NCI-H2227 treated with DMSO at 0.1 percent for 48 hours (cell line): ENCODE data around the gene AP5S1.
A peak's percentile ranks its signal among the peaks of the same experiment; 100 is the strongest.
"Not testable (repeated sequence)": the region's sequence is repeated elsewhere in the genome, so short reads cannot be mapped to it uniquely, and the experiment has no call there.

Experiments used
- DNase-seq: peaks from one replicate; lab custom pipeline; 2025; lab: John Stamatoyannopoulos, UW

The AP5S1 gene

GRCh38 chr20:3794168-3794567 is 26.2 kb upstream of the AP5S1 start:
- not testable (repeated sequence) for DNase-seq

GRCh38 chr20:3794701-3795420 is 25.5 kb upstream of the AP5S1 start:
- no peak for DNase-seq

- DNase-seq: peak; percentile 94
Observed at GRCh38 chr20:3795511-3796468, 24.6 kb upstream of the AP5S1 start, which contains the start of gene CDC25B. CDC25B (plus strand) TSS chr20:3796310; CDS start chr20:3796532, 222 bp downstream.

DNA sequence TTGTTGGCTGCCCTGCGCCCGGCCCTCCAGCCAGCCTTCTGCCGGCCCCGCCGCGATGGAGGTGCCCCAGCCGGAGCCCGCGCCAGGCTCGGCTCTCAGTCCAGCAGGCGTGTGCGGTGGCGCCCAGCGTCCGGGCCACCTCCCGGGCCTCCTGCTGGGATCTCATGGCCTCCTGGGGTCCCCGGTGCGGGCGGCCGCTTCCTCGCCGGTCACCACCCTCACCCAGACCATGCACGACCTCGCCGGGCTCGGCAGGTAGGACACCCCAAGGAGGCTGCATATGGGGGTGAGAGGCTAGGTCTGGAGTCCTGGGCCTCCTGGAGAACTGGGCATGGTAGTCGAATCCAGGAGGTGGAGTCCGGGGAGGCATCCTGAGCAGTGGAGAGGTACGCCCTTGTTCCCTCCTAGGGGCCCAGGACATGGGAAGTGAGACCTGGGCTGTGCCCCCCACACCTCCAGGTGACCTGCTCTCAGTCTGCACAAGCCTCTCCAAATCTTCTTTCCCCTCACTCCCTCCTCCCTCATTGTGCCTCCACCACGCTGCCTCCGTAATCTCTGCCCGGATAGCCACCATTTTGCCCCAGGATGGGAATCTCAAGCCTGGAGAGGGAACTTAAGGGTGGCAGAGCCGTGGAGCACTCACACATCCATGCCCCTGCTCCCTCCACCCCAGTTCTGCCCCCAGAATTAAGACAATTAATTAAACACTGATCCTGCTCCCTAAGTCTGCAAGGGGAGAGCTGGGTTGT is 23.7 kb upstream of the AP5S1 start:
- no peak for DNase-seq

DNA sequence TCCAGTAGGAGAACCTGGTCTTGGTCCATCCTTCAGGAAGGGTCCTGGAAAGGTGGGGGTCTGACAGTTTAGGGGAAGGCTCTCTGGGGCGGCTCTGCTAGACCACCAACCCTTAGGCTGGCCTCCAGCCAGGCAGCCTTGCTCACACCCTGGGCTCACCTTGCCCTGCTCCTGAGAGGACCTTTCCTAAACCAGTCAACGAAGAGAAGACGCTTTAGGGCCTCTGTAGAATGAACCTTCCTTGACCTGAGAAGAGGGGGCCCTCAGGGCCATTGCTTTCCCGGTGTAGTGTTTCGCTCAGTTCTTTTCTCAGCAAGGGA is 23.2 kb upstream of the AP5S1 start:
- DNase-seq: no peak

- DNase-seq: no peak
Observed at GRCh38 chr20:3797592-3798372, 22.6 kb upstream of the AP5S1 start.

DNA sequence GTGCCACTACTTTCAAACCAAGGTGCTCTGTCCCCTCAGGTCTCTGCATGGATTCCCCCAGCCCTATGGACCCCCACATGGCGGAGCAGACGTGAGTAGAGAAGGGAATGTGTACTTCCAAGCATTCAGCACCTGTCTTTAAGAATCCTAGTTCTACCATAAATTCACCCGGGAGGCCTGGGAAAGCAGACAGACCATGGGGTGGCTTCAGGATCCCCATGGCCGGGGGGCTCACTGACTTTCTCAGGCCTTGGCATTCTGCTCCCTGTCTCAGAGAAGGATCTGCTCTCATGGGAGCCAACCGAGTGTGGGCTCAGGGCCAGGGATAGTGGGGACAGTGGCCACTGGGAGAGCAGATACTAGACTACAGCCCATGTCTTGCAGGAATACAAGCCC is 22.0 kb upstream of the AP5S1 start:
- no peak for DNase-seq

- DNase-seq: no peak
Observed at GRCh38 chr20:3798908-3799248, 21.5 kb upstream of the AP5S1 start.

- DNase-seq: no peak
Observed at GRCh38 chr20:3800256-3800877, 20.0 kb upstream of the AP5S1 start.

- no peak for DNase-seq
Observed at GRCh38 chr20:3800878-3801260, 19.5 kb upstream of the AP5S1 start.

GRCh38 chr20:3801299-3801698 is 19.0 kb upstream of the AP5S1 start:
- DNase-seq: no peak

- no peak for DNase-seq
Observed at GRCh38 chr20:3801846-3802245, 18.5 kb upstream of the AP5S1 start.

DNA sequence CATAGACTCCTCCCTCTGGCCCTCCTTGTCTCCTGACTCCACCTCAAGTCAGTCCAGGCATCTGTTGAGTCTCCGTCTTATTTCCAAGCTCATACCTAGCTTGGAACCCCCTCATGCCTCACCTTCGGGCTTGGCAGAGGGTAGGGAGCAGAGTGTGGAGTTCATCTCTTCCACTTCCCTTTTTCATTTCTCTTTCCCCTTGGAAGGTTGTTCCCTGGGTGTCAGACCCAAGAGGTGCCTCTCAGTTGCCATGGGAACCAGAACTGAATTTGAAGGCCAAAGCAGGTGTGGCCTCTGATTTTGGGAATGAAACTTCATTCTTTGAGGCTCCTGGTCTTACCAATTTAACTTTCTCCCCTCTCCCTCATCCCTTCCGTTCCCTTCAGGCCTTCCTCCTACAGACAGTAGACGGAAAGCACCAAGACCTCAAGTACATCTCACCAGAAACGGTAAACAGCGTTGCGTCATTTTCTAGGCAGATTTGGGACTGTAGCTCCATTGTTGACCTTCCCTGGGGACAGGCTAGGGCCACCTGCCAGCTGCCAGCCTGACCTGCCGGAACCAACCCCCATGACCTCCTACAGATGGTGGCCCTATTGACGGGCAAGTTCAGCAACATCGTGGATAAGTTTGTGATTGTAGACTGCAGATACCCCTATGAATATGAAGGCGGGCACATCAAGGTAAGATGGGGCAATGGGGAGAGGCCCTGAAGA is 17.7 kb upstream of the AP5S1 start:
- DNase-seq: no peak

GRCh38 chr20:3803289-3803688 is 17.1 kb upstream of the AP5S1 start:
- no peak for DNase-seq

DNA sequence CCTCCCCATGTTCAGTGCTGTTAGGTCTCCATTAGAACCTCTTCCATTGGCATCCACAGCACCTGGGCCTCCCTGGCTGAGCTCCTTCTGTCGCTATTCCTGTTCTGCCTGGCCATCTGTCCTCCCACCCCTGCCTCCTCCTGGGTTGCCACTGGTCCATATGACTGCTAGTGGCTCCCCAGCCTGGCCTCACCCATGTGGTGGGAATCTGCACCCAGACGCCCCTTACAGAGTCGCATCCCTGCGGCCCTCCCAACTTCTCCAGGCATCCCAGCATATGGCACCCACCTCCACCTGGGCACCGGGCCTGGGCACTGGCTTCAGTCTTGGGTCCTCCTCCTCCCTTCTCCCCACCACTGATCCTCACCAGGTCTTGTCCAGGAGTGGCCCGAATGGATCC is 16.5 kb upstream of the AP5S1 start:
- no peak for DNase-seq

DNA sequence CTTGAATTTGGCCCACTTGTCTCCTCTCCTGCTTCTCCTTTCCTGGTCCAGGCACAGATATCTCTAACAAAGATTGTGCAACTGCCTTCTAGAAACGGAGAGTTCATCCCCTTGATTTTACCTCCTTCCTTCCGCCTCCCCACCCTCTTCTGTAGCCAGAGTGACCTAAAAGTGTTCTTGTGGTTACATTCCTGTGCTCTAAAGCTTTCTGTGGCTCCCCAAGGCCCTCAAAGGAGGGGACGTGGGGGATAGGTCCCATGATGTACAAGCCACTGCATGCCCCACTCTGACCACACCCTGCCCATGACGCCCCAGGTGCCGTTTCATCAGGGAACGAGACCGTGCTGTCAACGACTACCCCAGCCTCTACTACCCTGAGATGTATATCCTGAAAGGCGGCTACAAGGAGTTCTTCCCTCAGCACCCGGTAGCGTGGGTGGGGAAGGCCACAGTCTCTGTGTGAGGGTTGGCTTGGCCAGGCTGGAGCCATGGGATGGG is 16.0 kb upstream of the AP5S1 start:
- no peak for DNase-seq

DNA sequence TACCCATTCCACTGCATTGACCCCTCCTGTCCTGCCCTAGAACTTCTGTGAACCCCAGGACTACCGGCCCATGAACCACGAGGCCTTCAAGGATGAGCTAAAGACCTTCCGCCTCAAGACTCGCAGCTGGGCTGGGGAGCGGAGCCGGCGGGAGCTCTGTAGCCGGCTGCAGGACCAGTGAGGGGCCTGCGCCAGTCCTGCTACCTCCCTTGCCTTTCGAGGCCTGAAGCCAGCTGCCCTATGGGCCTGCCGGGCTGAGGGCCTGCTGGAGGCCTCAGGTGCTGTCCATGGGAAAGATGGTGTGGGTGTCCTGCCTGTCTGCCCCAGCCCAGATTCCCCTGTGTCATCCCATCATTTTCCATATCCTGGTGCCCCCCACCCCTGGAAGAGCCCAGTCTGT is 15.6 kb upstream of the AP5S1 start:
- DNase-seq: no peak

GRCh38 chr20:3808544-3808943 is 11.8 kb upstream of the AP5S1 start:
- DNase-seq: no peak

DNA sequence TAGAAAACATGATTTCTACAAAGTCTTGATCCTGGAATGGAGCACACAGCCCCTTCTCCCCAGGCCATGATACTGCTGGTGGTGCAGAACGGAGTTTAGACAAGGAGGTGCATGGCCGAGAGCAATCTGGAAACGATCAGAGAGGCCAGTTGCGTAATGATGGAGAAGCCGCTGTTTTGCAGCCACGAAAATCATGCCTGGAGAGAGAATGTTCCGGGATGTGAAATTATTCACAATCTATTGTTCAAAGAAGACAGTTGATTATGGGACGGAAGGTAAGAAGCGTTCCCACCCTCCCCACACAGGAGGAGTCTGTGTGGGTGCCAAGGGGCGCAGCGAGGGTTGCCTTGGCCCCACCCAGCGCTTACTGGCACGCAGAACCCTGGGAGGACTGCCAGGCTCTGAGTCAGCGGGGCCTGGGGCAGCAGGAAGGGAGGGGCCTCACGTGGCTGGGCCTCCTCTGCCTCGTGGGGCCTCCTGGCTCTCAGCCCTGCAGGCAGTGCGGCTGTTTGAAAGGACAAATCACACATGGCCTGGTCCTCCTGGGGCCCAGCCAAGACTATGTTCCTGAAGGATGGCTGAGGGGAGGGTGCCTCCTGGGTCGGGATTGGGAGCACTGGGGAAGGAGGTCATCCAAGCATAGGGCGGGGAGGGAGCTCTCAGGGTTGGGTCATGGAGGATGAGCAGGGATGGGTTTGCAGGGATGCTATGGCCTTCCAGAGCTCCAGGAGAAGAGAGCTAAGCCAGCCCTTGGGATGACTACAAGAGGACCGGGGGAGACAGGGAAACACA is 8.7 kb upstream of the AP5S1 start:
- DNase-seq: peak; percentile 56

DNA sequence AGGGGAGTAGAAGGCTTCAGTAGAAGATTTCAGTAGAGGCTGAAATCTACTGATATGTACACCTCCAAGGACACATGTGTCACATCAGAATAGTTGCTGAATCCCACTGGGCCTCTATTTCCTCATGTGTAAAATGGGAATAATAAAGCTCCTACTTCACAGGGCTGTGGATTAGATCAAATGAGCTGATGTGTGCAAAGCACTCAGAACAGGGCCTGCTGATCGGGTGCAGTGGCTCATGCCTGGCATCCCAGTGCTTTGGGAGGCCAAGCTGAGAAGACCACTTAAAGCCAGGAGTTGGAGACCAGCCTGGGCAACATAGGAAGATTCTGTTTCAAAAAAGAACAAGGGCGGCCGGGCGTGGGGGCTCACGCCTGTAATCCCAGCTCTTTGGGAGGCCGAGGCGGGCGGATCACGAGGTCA is 8.1 kb upstream of the AP5S1 start:
- no peak for DNase-seq
